Caco-2 (cell line): ENCODE data around the gene PTX3. TPM values are rescaled to one million over a fixed set of nuclear protein-coding genes. Genes with fewer than 3 reads are reported as not detected.

ENCODE experiments used
- BruUV-seq: library from RNA; stranded (reverse); fragments of 400-500 nt; replicated peaks from 2 replicates; lab custom pipeline; 2021; lab: Mats Ljungman, UMichigan
- CTCF ChIA-PET: fragments of 300-600 bp; sonication (Branson Sonifier 250); formaldehyde crosslinking; loops from one replicate; lab custom pipeline; 2022; ENCODE audit warnings: antibody characterized with exemption; lab: Charles Lee
- POLR2A ChIA-PET: fragments of 300-600 bp; sonication (Branson Sonifier 250); formaldehyde crosslinking; loops from one replicate; lab custom pipeline; 2022; ENCODE audit warnings: antibody characterized with exemption; lab: Charles Lee
- DNase-seq, 2 experiments: peaks; one replicate each; pipeline versions ENCODE4 v3.0.0 to v3.0.0-alpha.2; 2020 to 2022
- H3K27me3 ChIP-seq: replicated peaks from 2 replicates; pipeline ENCODE4 v1.6.0; 2011; ENCODE audit warnings: low read length; ENCODE audit not compliant: control insufficient read depth, insufficient read depth
- H3K36me3 ChIP-seq: 2 replicates; pipeline ENCODE4 v1.5.1; 2011; ENCODE audit warnings: low read length; ENCODE audit not compliant: control insufficient read depth, insufficient read depth
- H3K4me1 ChIP-seq: fragments of 250-450 bp; sonication (Bioruptor Pico); 2 replicates; pipeline ENCODE4 v1.5.1; 2020; ENCODE audit warnings: mild to moderate bottlenecking
- H3K4me3 ChIP-seq: 2 replicates; pipeline ENCODE4 v1.5.1; 2011; ENCODE audit warnings: low read depth, mild to moderate bottlenecking, control low read depth, low read length
- H3K9me3 ChIP-seq: fragments of 250-450 bp; sonication (Bioruptor Pico); 2 replicates; pipeline ENCODE4 v1.5.1; 2020; ENCODE audit warnings: mild to moderate bottlenecking, moderate library complexity
- H3K27ac Mint-ChIP-seq: one replicate; pipeline ENCODE4 v1.8.0; 2022; ENCODE audit warnings: mixed read lengths; ENCODE audit not compliant: unreplicated experiment
- H3K27me3 Mint-ChIP-seq: one replicate; pipeline ENCODE4 v1.8.0; 2022; ENCODE audit warnings: mixed read lengths; ENCODE audit not compliant: insufficient read depth, unreplicated experiment
- H3K36me3 Mint-ChIP-seq: one replicate; pipeline ENCODE4 v1.8.0; 2022; ENCODE audit warnings: mild to moderate bottlenecking, mixed read lengths; ENCODE audit not compliant: insufficient read depth, unreplicated experiment
- H3K4me1 Mint-ChIP-seq: one replicate; pipeline ENCODE4 v1.8.0; 2022; ENCODE audit warnings: low read depth, mixed read lengths; ENCODE audit not compliant: unreplicated experiment
- H3K4me3 Mint-ChIP-seq: one replicate; pipeline ENCODE4 v1.8.0; 2022; ENCODE audit warnings: mild to moderate bottlenecking, moderate library complexity, mixed read lengths; ENCODE audit not compliant: unreplicated experiment
- H3K9me3 Mint-ChIP-seq: one replicate; pipeline ENCODE4 v1.8.0; 2022; ENCODE audit warnings: mixed read lengths; ENCODE audit not compliant: unreplicated experiment
- intact Hi-C: fragments of 100-400 bp; cut with micrococcal nuclease; formaldehyde crosslinking; loops from one replicate; pipeline ENCODE4 v1.10.0; 2022; ENCODE audit not compliant: unreplicated experiment
- total RNA-seq: library from RNA; stranded (reverse); gene quantifications from 2 replicates; pipeline ENCODE4 v1.2.3, GENCODE V29; 2022
- TF ChIP-seq, protein P1 (sequence below), 2 experiments: fragments of 200-600 bp in 1 of 2; IDR thresholded peaks; 1 replicate in 1 of 2; 2 replicates in 1 of 2; pipeline versions ENCODE4 v1.5.1 to v1.8.0; 2011 to 2022; ENCODE audit warnings: antibody characterized with exemption in 1 of 2, control low read depth in 1 of 2, inconsistent platforms in 1 of 2, low read depth in 1 of 2, low read length in 1 of 2, mild to moderate bottlenecking in 1 of 2, moderate library complexity in 1 of 2; ENCODE audit not compliant: insufficient read depth in 1 of 2, severe bottlenecking in 1 of 2, unreplicated experiment in 1 of 2

The PTX3 gene
- total RNA-seq, 1 experiment from 2014 or later, result not detected

DNA sequence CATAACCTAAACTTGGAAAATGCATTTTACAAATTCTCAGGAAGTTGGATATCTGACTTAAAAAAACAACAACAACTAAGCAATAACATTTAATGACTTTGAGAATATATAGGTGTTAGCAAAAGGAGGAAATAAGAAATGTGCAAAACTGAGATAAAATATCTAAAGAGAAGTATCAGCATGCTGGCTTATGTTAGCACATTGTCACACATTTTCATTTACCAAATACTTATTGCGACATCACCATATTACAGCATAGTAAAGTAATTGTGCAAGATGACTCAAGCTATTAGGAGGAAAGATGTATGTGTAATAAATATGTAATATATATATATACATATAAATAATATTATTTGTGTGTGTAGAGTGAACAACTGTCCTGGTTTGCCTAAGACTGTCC, 9.2 kb downstream of the PTX3 start:
- Histone ChIP-seq H3K4me1 (0 out of 2 replicates have a peak, but pooled peaks cover 5% of the 10 kb centered on the region), H3K36me3 (no peaks in the 10 kb centered on the region), H3K9me3 (no peaks in the 10 kb centered on the region), H3K4me3 (no peak overlapping the region), H3K27me3 (no peaks in the 10 kb centered on the region)
- Mint-ChIP-seq H3K4me3 (no peak overlapping the region), H3K27me3 (no peaks in the 10 kb centered on the region), H3K27ac (no peak overlapping the region), H3K36me3 (no peaks in the 10 kb centered on the region), H3K4me1 (no peaks in the 10 kb centered on the region), H3K9me3 (no peaks in the 10 kb centered on the region)
- TF ChIP-seq, protein P1, sequence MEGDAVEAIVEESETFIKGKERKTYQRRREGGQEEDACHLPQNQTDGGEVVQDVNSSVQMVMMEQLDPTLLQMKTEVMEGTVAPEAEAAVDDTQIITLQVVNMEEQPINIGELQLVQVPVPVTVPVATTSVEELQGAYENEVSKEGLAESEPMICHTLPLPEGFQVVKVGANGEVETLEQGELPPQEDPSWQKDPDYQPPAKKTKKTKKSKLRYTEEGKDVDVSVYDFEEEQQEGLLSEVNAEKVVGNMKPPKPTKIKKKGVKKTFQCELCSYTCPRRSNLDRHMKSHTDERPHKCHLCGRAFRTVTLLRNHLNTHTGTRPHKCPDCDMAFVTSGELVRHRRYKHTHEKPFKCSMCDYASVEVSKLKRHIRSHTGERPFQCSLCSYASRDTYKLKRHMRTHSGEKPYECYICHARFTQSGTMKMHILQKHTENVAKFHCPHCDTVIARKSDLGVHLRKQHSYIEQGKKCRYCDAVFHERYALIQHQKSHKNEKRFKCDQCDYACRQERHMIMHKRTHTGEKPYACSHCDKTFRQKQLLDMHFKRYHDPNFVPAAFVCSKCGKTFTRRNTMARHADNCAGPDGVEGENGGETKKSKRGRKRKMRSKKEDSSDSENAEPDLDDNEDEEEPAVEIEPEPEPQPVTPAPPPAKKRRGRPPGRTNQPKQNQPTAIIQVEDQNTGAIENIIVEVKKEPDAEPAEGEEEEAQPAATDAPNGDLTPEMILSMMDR (IDR thresholded peaks at IDR 0.05; ENCODE audit: insufficient read depth in 1 of 2, low read depth in 1 of 2, low read length in 1 of 2, severe bottlenecking in 1 of 2, unreplicated experiment in 1 of 2), result no peak
- ChIA-PET CTCF (no interaction called here), POLR2A (interaction anchor here (0.6 kb wide), 1 partner anchor 181 kb away, joined by 3 read pairs; no protein-coding TSS in a partner anchor)
- DNase-seq, result no peak
- no TSS peak for BruUV-seq
- intact Hi-C loops, result loop anchor here (10.0 kb wide), 3 partner anchors 91 to 241 kb away; no protein-coding TSS in a partner anchor

DNA sequence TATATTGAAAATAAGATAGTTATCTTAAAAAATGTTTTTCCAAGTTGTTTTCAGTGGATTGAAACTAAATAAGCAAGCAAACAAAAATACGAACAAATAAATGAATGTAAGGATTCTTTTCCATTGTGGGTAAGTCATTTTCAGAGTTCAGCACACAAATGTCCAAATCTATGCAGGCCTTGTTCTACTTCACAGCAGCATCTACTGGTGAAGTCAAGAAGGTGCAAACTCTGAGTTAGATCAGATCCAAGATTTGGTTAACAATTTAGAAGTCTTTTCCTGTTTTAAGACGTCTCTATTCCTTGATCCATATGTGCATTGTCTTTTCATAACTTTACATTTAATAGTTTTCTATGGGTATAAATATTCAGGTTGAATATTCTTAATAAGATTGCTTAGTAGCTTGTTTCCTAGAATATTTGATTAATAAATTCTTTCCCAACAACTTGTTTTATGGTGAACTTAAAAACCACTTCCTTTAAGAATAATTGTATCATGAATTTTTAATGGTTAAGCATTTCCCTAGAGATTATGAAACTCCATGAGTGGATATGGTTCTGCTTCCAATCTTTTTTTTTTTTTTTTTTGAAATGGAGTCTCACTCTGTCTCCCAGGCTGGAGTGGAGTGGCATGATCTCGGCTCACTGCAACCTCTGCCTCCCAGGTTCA, 10.5 kb downstream of the PTX3 start:
- Histone ChIP-seq H3K27me3 (no peaks in the 10 kb centered on the region), H3K4me1 (no peaks in the 10 kb centered on the region), H3K9me3 (no peaks in the 10 kb centered on the region), H3K4me3 (no peak overlapping the region), H3K36me3 (no peaks in the 10 kb centered on the region)
- intact Hi-C loops, result loop anchor here (1.0 to 10.0 kb wide), 4 partner anchors 92 to 242 kb away; no protein-coding TSS in a partner anchor
- DNase-seq, result no peak
- BruUV-seq, result no TSS peak
- TF ChIP-seq, protein P1 (IDR thresholded peaks at IDR 0.05; ENCODE audit: insufficient read depth in 1 of 2, low read depth in 1 of 2, low read length in 1 of 2, severe bottlenecking in 1 of 2, unreplicated experiment in 1 of 2), result peak; percentile 36 to 64
- no peak overlapping the region for H3K4me3 Mint-ChIP-seq
- ChIA-PET POLR2A (no interaction called here), CTCF (no interaction called here)
- no peaks in the 10 kb centered on the region for H3K36me3 Mint-ChIP-seq
- H3K27ac Mint-ChIP-seq, result no peak overlapping the region
- no peaks in the 10 kb centered on the region for H3K4me1 Mint-ChIP-seq
- peaks cover 3% of the 10 kb centered on the region for H3K27me3 Mint-ChIP-seq
- no peaks in the 10 kb centered on the region for H3K9me3 Mint-ChIP-seq

DNA sequence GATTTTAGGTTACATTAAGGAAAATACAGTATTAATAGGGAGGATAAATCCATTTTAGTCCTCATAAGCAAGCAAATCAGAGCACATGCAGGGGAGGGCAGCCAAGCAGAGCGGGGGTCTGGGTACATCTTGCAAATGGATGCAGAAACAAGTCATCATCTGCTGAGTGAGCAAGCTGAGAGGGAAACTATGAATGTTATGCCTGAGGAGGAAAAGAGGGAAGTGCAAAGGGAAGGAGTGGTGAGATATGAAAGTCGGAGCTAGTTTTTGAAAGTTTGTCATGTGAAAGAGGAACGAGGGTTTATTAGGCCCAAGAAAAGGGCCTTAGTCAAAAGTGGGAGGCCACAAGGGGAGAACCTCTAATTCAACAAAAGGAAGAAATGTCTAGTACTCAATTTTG, 15.4 kb downstream of the PTX3 start:
- Mint-ChIP-seq H3K27me3 (peaks cover 7% of the 10 kb centered on the region), H3K27ac (no peak overlapping the region), H3K4me1 (no peaks in the 10 kb centered on the region), H3K9me3 (no peaks in the 10 kb centered on the region), H3K36me3 (no peaks in the 10 kb centered on the region), H3K4me3 (no peak overlapping the region)
- TF ChIP-seq, protein P1 (IDR thresholded peaks at IDR 0.05; ENCODE audit: insufficient read depth in 1 of 2, low read depth in 1 of 2, low read length in 1 of 2, severe bottlenecking in 1 of 2, unreplicated experiment in 1 of 2), result no peak
- Histone ChIP-seq H3K4me3 (no peak overlapping the region), H3K36me3 (no peaks in the 10 kb centered on the region), H3K9me3 (no peaks in the 10 kb centered on the region), H3K4me1 (no peaks in the 10 kb centered on the region), H3K27me3 (no peaks in the 10 kb centered on the region)
- POLR2A ChIA-PET, result no interaction called here
- no TSS peak for BruUV-seq
- DNase-seq, result no peak
- intact Hi-C loops, result no loop called here
- CTCF ChIA-PET, result no interaction called here
